SK-N-MC (cell line): ENCODE measurements around the gene SPATS1.
A peak's percentile ranks its signal among the peaks of the same experiment; 100 is the strongest.

Experiments used
- DNase-seq: peaks from one replicate; pipeline ENCODE4 v3.0.0-alpha.2; 2011; ENCODE audit warnings: low read depth, low spot score
- H3K27ac ChIP-seq: fragments of 200-600 bp; sonication (generic); 2 replicates; pipeline ENCODE4 v1.5.1; 2016; ENCODE audit warnings: mixed run types
- H3K36me3 ChIP-seq: fragments of 200-600 bp; sonication (generic); 2 replicates; pipeline ENCODE4 v1.6.1; 2017; ENCODE audit warnings: antibody characterized with exemption, low read length, mixed read lengths; ENCODE audit not compliant: insufficient read depth
- H3K4me3 ChIP-seq: fragments of 200-600 bp; sonication (generic); 2 replicates; pipeline ENCODE4 v1.5.1; 2016
- H3K9ac ChIP-seq: fragments of 200-600 bp; sonication (generic); 2 replicates; pipeline ENCODE4 v1.8.0; 2017; ENCODE audit warnings: mixed run types, mixed read lengths; ENCODE audit not compliant: insufficient read length
- H3K9me3 ChIP-seq: fragments of 200-600 bp; sonication (generic); 2 replicates; pipeline ENCODE4 v1.6.1; 2017; ENCODE audit warnings: low read depth, mild to moderate bottlenecking, antibody characterized with exemption, low read length, moderate library complexity, mixed read lengths
- EZH2 ChIP-seq: fragments of 200-600 bp; sonication (generic); IDR thresholded peaks from one replicate; pipeline ENCODE4 v1.6.1; 2017; ENCODE audit warnings: antibody characterized with exemption
- FOXP2 ChIP-seq: optimal IDR thresholded peaks from 2 replicates; pipeline ENCODE3; 2011; ENCODE audit warnings: mild to moderate bottlenecking, moderate library complexity; ENCODE audit not compliant: insufficient read depth; ENCODE audit errors: extremely low read length, control extremely low read depth
- POLR2AphosphoS5 ChIP-seq: IDR thresholded peaks from 2 replicates; pipeline ENCODE4 v1.6.1; 2012; ENCODE audit warnings: mild to moderate bottlenecking, low read depth, low read length, borderline replicate concordance

SPATS1 gene

GRCh38 chr6:44342489-44342888, at the start of gene SPATS1:
Gene SPATS1, plus strand, starts transcription at chr6:44342650. Its CDS starts 446 bp downstream, at chr6:44343096.
- Histone ChIP-seq H3K36me3 (no peaks in the 10 kb centered on the region), H3K9ac (no peak within 1 kb of the TSS), H3K9me3 (no peaks in the 10 kb centered on the region), H3K4me3 (no peak within 1 kb of the TSS), H3K27ac (no peak within 1 kb of the TSS)
- TF ChIP-seq FOXP2 (no peak), EZH2 (no peak), POLR2AphosphoS5 (no peak)
- no peak for DNase-seq

DNA sequence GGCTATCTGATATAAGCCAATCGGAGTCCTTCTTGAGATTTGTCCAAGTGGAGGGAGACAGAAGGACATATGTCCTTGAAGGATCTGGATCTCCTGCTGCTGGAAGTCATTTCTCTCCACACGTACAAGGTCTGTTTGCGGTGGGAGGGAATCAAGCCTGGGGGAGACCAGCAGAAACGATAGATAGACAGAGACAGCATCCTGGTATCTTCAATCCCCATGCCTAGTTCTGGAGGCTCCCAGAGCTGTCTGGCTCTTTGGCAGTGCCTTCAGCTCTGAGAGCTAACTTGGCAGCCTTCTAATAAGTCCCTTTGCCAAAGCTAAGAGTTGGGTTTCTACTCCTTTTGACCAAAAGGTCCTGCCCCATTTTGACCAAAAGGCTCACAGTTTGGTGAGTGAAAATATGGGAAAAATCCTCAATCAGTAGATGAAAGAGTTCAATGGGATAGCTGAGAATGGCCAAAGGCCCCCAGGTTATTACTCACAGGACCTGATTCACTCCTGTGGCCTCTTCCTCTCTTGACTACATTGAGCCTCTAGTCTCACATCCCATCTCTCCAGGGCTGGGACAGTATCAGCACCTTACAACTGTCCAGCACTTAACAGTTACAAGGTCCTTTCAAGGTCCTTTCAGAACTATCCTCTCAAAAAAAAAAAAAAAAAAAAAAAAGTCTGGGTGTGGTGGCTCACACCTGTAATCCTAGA, 49.6 kb upstream of the SPATS1 start:
- Histone ChIP-seq H3K9me3 (no peaks in the 10 kb centered on the region), H3K36me3 (no peaks in the 10 kb centered on the region), H3K4me3 (no peak overlapping the region), H3K27ac (no peak overlapping the region), H3K9ac (no peak overlapping the region)
- no peak for TF ChIP-seq EZH2
- no peak for TF ChIP-seq FOXP2
- no peak for TF ChIP-seq POLR2AphosphoS5
- no peak for DNase-seq

DNA sequence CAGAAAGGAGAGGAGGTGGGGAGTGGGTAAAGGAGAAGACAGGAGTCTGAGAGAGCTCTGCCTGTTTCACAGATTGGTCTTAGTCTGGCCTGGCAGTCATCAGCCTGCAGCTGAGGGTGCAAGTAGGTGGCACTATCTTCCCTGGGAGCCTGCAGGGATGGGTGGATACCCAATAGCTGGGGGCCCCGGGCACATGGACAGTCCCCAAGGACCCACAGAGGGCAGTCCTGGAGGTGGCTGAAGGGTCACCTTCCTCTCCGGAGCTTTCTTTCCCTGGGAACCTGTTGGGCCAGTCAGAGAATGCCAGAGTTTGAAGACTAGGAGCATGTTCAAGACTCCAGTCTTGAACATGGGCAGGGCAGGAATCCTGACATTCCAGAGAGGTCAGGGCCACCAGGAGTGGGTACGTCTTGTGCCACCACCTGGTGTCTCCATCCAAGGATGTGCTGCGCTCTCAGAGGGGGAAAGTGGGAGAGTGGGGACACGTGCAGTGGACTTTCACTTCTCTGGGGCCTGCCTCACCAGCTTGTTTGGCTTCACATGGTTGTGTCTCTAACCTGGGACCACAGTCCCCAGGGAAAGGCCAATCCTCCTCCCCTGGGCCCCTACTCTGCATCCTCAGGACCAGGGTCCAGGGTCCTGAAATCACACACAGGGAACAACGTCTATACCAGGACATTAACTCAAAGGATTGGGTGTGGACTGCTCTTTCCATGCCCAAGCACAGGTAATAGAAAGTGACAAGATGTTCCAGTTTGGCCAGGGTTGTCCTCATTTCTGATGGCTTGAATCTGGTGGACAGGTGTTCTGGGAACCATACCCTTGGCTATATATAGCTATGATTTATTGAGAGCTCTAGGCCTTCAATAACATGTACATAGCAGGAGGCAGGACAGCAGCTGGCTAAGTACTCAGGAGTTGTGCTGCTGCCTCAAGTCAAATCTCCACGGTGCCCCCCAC, 47.3 kb upstream of the SPATS1 start:
- Histone ChIP-seq H3K4me3 (no peak overlapping the region), H3K36me3 (peaks cover under 1% of the 10 kb centered on the region; the same call in 1 of the 2 replicates), H3K9me3 (no peaks in the 10 kb centered on the region), H3K9ac (no peak overlapping the region), H3K27ac (no peak overlapping the region)
- no peak for DNase-seq
- no peak for TF ChIP-seq FOXP2
- no peak for TF ChIP-seq POLR2AphosphoS5
- TF ChIP-seq EZH2 = no peak

GRCh38 chr6:44297063-44298038, 45.1 kb upstream of the SPATS1 start:
- no peak overlapping the region for H3K27ac ChIP-seq
- DNase-seq = no peak
- no peaks in the 10 kb centered on the region for H3K9me3 ChIP-seq
- H3K9ac ChIP-seq = no peak overlapping the region
- peaks cover 17% of the 10 kb centered on the region; the same call in 1 of the 2 replicates for H3K36me3 ChIP-seq
- peak overlapping the region; percentile 74 for H3K4me3 ChIP-seq
- TF ChIP-seq POLR2AphosphoS5 (no peak; the same call in 1 of the 2 replicates), EZH2 (peak; percentile 30)

GRCh38 chr6:44298055-44298803, 44.2 kb upstream of the SPATS1 start:
- no peak for DNase-seq
- Histone ChIP-seq H3K4me3 (peak overlapping the region; percentile 74), H3K9ac (no peak overlapping the region)

DNA sequence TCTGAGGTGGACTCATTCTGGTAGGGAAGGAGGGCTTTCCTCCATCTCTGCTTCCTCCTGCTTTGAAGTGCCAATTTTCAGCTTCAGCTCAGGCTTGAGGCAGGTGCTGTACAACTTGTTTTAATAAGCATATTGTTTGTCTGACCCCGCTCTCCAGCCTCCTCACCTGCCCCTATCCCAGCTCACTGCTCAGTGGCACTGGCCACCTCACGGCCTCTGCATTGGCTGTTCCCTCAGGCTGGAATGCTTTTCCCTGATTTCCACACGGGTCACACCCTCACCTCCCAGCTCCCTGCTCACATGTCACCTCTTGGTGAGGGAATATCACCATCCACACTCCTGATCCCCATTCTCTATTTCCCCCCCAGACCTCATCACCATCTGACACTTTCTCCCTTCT, 43.6 kb upstream of the SPATS1 start:
- H3K9me3 ChIP-seq = no peaks in the 10 kb centered on the region
- TF ChIP-seq POLR2AphosphoS5 (no peak), EZH2 (no peak), FOXP2 (no peak)
- no peak overlapping the region for H3K4me3 ChIP-seq
- H3K36me3 ChIP-seq = peaks cover 32% of the 10 kb centered on the region; the same call in 1 of the 2 replicates
- no peak overlapping the region for H3K27ac ChIP-seq
- no peak overlapping the region for H3K9ac ChIP-seq
- no peak for DNase-seq

More at GRCh38 chr6:44298055-44298803, 44.2 kb upstream of the SPATS1 start:
- TF ChIP-seq POLR2AphosphoS5 (0 out of 2 replicates have a peak, but pooled peaks have one; percentile 34), FOXP2 (no peak)
- H3K27ac ChIP-seq = no peak overlapping the region
- no peaks in the 10 kb centered on the region for H3K9me3 ChIP-seq
- H3K36me3 ChIP-seq = peaks cover 26% of the 10 kb centered on the region; the same call in 1 of the 2 replicates

- H3K9ac ChIP-seq = no peak overlapping the region
- no peak overlapping the region for H3K4me3 ChIP-seq
- no peak overlapping the region for H3K27ac ChIP-seq
- TF ChIP-seq EZH2 (no peak), FOXP2 (no peak), POLR2AphosphoS5 (no peak)
- H3K9me3 ChIP-seq = no peaks in the 10 kb centered on the region
- H3K36me3 ChIP-seq = peaks cover 44% of the 10 kb centered on the region; the same call in 1 of the 2 replicates
- no peak for DNase-seq
Measured at GRCh38 chr6:44300292-44300823, 42.1 kb upstream of the SPATS1 start.
